HG03460 (cell line): ENCODE results near the gene MARCHF11.

Experiments
- ATAC-seq: cut with Tn5 transposase; IDR thresholded peaks from one replicate; pipeline ENCODE4 v1.9.1; 2021; ENCODE audit not compliant: unreplicated experiment

Gene MARCHF11

DNA sequence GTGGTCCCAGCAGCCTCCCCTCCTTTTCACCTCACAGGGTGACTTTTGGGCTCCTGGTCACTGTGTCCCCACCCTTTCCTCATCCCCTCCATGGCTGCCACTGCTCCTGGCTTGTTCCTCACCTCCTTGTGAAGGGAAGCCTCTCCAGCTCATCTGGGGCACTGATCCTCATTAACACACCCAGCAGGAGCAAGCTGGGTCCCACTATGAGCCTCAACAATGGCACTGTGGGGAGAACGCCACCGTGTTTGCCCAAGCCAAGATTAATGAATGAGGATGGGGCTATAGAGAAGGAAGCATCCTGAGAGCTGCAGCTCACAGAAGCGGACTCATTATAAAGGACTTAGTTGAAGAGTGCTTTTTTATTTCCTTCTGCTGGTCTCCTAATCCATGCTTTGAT lies 118.4 kb downstream of the MARCHF11 start:
- no peak for ATAC-seq

DNA sequence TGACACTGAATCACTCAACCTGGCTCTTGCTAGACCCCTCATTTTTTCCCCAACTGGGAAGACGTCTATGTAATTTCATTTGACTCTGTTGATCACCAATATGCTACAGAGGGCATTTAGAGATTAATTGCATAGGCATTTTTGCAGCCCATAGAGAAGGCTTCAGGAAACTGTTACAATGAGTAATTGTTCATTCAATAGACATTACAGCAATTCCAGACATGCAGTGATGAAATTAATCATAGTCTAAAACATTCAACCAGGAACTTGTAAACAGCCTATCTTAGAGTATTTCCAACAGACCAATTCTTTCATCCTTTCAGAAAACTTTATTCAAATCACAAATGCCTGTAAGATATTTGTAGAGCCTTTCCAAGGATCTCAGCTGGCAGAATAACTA lies 122.3 kb downstream of the MARCHF11 start:
- ATAC-seq = no peak

DNA sequence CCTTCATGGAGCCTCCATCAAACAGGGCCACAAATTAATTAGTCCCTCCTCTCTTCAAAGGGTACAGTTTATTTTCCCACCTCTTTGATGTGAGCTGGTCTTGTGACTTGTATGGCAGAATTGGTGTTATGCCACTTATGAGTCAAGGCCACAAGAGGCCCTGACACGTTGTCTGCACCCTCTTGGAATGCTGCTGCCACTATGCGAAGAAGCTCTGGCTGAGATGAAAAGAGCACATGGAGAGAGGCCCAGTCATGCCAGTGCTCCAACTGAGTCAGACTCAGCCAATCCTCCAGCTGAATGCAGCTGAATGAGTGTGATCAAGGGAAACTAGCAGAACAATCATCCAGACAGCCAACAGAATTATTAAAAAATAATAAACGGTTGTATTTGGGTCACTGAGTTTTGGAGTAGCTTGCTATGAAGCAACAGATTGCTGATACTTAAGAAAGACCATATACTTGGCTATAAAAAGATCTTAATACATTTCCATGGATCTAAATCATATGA lies 128.3 kb downstream of the MARCHF11 start:
- ATAC-seq = no peak

DNA sequence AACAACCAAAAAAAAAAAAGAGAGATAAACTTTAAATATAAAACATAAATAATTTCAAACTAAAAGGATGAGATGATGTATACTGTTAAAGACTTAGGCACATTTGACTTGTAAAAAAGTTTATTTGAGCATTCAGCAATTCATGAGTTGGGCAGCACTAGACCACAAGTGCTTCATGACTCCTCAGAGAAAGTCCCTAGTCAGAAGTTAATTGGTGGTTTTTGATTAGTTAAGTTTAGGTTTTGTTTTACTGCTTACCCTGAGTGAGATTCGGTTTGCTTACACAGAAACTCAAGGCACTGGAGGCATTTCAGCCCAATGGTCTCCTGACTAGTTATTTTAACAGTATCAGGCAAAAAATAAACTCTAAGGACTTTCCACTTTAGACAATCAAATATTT lies 129.2 kb downstream of the MARCHF11 start:
- no peak for ATAC-seq

DNA sequence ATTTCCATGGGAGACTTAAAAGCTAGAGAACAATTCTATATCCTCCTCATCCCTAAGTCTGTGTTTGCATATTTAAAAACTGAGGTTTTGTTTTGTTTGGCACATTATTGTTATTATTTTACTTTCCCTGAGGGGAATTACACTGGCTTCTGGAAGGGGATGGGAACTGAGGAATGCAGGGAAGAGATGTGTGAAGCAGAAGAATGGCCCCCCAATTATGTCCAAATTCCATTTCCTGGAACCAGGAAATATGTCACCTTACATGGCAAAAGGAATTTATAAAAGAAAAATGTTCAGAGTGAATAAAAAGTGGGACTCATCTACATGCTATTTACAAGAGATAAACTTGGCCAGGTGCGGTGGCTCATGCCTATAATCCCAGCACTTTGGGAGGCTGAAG lies 129.8 kb downstream of the MARCHF11 start:
- no peak for ATAC-seq

DNA sequence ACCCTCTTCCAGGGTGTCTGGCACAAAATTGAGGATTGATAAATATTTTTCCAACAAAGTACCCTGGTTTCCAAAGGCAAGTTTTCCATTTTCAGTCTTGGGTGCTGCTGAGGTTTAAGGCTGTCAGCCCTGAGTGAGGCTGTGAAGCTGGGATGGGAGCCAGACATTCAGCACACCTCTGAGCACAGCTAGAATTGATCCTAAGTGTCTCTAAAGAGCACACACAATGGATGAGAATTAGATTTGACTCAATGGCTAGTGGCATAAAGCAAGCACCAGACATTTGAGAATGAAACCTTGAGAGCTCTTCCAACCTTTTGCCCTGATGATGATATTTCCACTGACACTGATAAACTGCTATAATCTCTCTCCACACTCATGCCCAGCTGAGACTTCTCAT lies 131.5 kb downstream of the MARCHF11 start:
- no peak for ATAC-seq

DNA sequence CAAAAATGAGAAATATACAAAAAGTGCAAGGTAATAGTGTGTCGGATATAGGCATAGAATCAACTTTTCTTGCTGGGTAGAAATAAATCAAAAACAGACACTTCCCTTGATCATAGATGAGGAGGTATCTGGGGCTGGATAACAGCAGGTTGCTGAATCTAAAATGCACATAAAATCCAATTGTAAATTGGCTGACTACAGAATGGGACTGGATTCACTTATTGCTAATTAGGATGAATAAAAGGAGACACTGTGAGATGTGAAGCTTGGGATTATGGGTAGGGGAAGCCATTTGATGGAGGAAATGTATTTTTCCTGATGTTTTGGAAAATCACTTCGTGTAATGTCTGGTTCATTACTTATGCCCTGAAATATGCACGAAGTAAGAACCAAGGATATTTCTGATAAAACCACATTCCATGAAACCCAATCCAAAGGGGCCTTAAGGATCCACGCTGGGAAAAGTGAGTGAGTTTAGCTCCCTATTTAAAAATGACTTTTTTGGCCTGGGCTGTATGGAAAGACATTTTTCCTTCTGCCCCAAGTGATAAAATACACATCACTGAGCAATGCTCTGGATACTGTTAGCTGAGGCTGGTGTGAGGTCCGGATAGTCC lies 136.1 kb downstream of the MARCHF11 start:
- no peak for ATAC-seq

DNA sequence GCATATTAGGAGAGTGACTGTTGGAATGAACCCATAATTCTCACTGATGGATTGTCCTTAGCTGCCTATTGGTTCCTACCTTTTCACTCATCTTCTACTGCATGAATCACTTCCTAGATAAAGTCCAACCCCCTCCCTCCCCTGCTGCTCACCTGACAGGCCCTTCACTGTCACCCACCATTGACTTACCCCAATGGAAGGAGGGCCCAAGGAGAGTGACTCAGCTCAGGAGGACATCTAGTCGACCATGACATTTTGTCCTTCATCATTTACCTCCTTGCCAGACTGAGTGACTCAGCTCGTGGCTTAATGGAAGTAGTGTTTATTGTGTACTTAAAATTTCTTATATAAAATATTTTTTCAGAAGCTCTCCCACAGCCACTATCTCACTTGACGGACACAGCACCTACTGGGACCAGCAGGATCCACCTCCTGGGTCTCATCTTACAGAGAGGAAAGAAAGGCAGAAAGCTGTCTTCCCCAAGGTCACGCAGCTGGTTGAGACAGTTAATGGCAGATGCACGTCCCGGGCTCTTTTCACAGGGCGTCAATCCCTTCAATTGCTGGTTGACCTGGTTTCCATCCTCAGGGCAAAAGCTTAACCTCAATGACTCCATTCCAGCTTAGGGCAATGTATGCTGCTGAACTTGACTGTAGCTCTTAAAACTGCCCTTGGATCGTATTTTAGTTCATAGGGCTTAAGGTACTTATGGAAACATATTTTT lies 142.3 kb downstream of the MARCHF11 start:
- ATAC-seq = no peak

DNA sequence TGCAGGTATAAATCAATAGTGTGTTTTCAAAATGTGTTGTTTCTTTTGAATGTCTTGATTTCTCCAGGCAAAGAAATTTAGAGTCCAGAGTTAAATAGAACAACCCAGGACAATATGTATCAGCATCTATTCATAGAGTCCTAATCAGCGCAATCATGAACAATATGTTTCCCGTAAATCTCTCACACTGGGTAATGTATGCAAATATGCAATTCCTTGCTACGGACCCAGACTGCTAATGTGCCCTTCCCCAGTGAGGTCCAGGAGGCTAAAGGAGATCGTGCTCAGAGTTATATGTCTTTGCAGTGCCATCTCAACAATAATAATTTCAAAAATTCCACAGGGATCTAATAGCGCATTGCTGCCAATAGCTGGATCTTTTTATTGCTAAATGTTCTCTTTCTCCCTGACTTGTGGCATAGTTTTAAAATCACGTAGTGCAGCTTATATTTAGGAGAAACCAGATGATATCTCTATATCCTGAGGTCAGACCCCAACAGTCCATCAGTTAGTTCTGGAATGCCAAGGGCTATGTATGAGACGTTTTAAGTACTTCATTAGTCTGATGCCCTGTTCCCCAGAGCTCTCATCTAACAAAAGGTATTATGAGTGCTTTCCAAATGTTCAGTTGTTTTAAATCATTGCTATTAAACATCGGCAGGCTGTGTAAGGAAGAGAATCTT lies 145.1 kb downstream of the MARCHF11 start:
- ATAC-seq = no peak

DNA sequence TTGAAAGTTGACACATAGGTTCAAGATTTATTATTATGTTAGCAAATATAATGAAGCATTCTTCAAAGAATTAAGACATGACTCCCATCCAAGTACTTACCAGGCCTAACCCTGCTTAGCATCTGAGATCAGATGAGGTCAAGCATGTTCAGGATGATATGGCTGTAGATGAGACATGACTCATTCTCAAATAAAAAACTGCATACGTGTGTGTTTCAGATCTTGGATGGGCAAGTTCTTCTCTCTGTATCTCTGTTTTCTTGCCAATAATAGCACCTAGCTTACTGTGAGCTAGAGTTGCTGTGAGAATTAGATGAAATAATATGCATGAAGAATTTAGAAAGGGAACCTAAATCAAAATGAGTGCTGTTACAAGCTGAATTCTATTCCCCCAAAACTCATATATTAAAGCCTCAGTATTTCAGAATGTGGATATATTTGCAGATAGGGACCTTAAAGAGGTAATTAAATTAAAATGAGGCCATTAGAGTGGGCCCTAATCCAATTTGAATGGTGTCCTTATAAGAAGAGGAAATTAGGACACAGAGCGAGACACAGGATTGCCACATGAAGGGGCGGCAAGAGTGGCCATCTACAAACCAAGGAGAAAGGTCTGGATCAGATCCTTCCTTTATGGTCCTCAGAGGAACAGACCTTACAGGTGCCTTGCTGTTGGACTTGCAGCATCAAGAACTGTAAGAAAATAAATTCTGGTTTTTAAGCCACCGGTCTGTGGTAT lies 146.2 kb downstream of the MARCHF11 start:
- ATAC-seq = no peak

DNA sequence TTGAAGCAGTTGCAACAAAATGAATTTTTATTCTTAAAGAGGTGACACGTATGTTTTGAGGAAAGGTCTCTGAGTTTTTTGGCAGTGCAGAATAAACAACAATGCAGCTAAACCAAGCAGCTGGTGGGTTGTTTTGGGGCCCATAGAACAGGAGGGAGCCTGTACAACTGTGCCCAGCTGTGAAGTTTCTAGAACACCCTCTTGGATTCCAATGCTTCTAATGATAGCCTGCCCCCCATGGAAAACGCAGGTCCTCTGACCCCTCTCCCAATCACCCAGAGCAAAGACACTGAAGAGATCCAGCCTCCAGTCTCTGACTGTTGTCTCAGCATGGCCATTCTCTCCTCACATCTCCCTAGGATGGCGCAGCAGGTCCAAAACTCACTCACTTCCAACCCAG lies 150.9 kb downstream of the MARCHF11 start:
- no peak for ATAC-seq

DNA sequence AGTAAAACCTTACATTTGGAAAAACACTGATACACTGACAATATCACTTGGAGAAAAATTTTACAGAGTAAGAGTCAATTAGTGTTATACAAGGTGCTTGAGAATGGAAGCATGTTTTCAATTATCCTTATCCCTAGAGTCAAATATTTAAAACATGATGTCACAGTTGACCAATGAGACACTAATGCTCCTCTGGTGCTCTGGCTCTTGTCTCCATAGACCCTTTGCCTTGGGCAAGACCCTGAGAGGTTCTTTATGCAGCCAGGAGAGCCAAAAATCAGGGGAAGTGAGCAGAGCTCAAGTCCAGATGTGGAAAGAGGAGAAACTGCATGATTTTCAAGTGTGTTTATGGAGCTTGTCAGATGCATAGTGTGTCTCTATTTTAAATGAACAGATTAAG lies 153.9 kb downstream of the MARCHF11 start:
- ATAC-seq = no peak

DNA sequence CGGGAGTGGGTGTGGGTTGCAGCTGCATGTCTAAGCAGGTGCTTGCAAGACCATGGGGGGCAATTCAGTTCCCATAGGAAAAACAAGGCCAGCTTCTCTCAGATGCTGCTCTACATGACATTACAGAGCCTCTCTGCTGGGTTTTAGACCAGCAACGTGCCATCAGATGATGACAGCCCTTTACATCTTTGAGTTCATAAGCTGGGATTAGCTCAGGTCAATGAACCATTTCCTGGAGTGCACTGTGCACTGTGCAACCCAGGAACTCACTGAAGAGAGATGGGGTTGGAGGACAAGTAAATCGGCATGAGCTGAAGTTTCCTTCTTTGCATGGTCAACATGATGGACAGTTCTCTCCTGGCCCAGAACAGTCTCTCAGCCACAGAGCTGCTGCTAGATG lies 160.6 kb downstream of the MARCHF11 start:
- no peak for ATAC-seq

DNA sequence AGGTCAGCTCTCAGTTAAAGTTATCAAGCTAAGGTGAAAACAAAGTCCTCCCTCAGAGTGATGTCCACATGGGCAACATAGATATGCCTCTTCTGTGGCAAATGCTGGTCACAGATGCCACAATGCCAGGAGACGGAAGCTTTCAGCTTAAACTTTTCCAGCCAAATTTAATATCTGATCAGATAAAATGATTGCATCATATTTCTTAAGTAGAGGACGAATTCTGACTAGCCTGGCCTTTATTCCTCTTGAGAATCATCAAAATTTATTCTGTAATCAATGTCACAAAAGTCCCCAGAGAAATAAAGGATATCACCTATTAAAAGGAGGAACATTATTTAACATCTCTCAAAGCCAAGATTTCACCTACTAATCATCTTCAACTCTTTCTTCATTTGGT lies 161.9 kb downstream of the MARCHF11 start:
- no peak for ATAC-seq
